Tibial nerve (tissue), 4 donors: ENCODE data around the gene FASTKD1. TPM values are rescaled to one million over a fixed set of nuclear protein-coding genes. Genes with fewer than 3 reads are reported as not detected.

Experiments used
- DNase-seq, 2 donors: peaks; one replicate each; pipeline ENCODE4 v3.0.0-alpha.2; 2019; ENCODE audit warnings: low spot score in 2 of 2
- H3K27ac ChIP-seq, 4 donors: fragments of 200-600 bp; sonication (generic) in 3 of 4; one replicate each; pipeline ENCODE4 v1.5.1; 2017 to 2019; ENCODE audit warnings: mild to moderate bottlenecking in 1 of 4
- H3K27me3 ChIP-seq, 2 donors: fragments of 200-600 bp; sonication (generic) in 1 of 2; one replicate each; pipeline versions ENCODE4 v1.5.1 to v1.6.0; 2017 to 2019
- H3K36me3 ChIP-seq, 3 donors: fragments of 200-600 bp; sonication (generic); one replicate each; pipeline ENCODE4 v1.5.1; 2018 to 2019
- H3K4me1 ChIP-seq, 4 donors: fragments of 200-600 bp; sonication (generic) in 3 of 4; one replicate each; pipeline ENCODE4 v1.5.1; 2017 to 2019
- H3K4me3 ChIP-seq, 4 donors: fragments of 200-600 bp; sonication (generic) in 3 of 4; one replicate each; pipeline ENCODE4 v1.5.1; 2017 to 2019; ENCODE audit warnings: mild to moderate bottlenecking in 1 of 4, moderate library complexity in 1 of 4
- H3K9me3 ChIP-seq, 4 donors: fragments of 200-600 bp; sonication (generic) in 3 of 4; one replicate each; pipeline ENCODE4 v1.5.1; 2017 to 2019
- EP300 ChIP-seq, 2 donors: sonication (generic); formaldehyde crosslinking; IDR thresholded peaks; one replicate each; pipeline ENCODE4 v1.6.1; 2017; ENCODE audit warnings: antibody characterized with exemption in 2 of 2, mild to moderate bottlenecking in 1 of 2
- POLR2A ChIP-seq, 2 donors: fragments of 450-650 bp; IDR thresholded peaks; one replicate each; pipeline ENCODE4 v1.6.1; 2017; ENCODE audit warnings: antibody characterized with exemption in 2 of 2, mild to moderate bottlenecking in 2 of 2, moderate library complexity in 2 of 2
- WGBS, 2 donors: methylation state at CpG; one replicate each; pipeline ENCODE4 v1.1.5; 2018; 5-methylcytosine and 5-hydroxymethylcytosine counted together
- total RNA-seq, 4 donors: library from RNA; depleted of rRNA; stranded (reverse); fragments of >200 nt; gene quantifications; one replicate each; pipeline ENCODE4 v1.1.0, GENCODE V29; 2016
- TF ChIP-seq, protein P1 (sequence below), 5 experiments: fragments of 200-600 bp in 3 of 5; fragments of 450-650 bp in 2 of 5; sonication (generic) in 3 of 5; IDR thresholded peaks; one replicate each; pipeline ENCODE4 v1.5.1; 2016 to 2019; ENCODE audit warnings: antibody characterized with exemption in 5 of 5, mild to moderate bottlenecking in 3 of 5, moderate library complexity in 2 of 5

FASTKD1 gene
- total RNA-seq, 4 donors from 2014 or later, result 6.7 to 12.6 (median 9.3) TPM

DNA sequence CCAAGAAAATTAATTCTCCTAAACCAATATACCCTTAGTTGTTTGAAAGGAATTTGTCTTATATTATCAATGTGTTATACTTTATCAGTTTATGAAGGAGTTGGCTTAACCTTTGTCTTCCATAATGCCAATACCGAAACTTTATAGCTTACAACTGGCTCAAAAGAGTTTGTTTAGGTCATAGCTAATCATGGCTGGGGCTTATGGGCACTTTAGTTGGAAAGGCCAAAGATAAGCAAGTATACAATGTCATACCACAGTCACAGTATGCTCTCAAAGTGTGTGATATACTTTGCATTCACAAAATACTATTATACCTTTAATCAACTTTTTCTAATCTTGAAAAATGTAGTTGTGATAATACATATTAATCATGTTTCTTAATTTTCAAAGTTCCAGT is 61.8 kb downstream of the FASTKD1 start:
- WGBS, 2 donors, result 84% methylated on average over 1 of the region's 1 CpG
- TF ChIP-seq, protein P1, sequence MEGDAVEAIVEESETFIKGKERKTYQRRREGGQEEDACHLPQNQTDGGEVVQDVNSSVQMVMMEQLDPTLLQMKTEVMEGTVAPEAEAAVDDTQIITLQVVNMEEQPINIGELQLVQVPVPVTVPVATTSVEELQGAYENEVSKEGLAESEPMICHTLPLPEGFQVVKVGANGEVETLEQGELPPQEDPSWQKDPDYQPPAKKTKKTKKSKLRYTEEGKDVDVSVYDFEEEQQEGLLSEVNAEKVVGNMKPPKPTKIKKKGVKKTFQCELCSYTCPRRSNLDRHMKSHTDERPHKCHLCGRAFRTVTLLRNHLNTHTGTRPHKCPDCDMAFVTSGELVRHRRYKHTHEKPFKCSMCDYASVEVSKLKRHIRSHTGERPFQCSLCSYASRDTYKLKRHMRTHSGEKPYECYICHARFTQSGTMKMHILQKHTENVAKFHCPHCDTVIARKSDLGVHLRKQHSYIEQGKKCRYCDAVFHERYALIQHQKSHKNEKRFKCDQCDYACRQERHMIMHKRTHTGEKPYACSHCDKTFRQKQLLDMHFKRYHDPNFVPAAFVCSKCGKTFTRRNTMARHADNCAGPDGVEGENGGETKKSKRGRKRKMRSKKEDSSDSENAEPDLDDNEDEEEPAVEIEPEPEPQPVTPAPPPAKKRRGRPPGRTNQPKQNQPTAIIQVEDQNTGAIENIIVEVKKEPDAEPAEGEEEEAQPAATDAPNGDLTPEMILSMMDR (IDR thresholded peaks at IDR 0.05), result no peak
- TF ChIP-seq EP300 (IDR thresholded peaks at IDR 0.05) (no peak), POLR2A (IDR thresholded peaks at IDR 0.05) (no peak)
- DNase-seq, result no peak
- Histone ChIP-seq H3K9me3 (no peaks in the 10 kb centered on the region), H3K27ac (no peak overlapping the region), H3K27me3 (no peaks in the 10 kb centered on the region), H3K36me3 (peaks cover 0 to 4% (median 0%) of the 10 kb centered on the region in 3 donors), H3K4me1 (peaks cover 0 to 10% (median 0%) of the 10 kb centered on the region in 4 donors), H3K4me3 (no peak overlapping the region)

DNA sequence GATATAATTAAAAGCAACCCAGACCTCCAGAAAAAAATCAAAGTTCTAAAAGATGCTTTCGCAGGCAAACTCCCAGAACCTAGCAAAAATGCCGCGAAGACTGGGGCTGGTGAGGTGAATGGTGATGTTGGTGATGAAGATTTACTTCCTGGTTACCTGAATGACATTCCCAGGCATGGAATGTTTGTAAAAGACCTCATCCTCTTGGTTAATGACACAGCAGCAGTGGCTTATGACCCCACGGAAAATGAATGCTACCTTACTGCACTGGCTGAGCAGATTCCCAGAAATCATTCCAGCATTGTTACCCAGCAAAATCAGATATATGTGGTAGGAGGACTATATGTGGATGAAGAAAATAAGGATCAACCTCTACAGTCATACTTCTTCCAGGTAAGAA is 63.2 kb downstream of the FASTKD1 start:
- no peaks in the 10 kb centered on the region for H3K9me3 ChIP-seq
- no peak overlapping the region for H3K27ac ChIP-seq
- peaks cover 0 to 10% (median 0%) of the 10 kb centered on the region in 4 donors for H3K4me1 ChIP-seq
- TF ChIP-seq POLR2A (IDR thresholded peaks at IDR 0.05), result no peak
- TF ChIP-seq, protein P1 (IDR thresholded peaks at IDR 0.05), result no peak
- TF ChIP-seq EP300 (IDR thresholded peaks at IDR 0.05), result no peak
- DNase-seq, result no peak
- peaks cover 0 to 10% (median 0%) of the 10 kb centered on the region in 3 donors for H3K36me3 ChIP-seq
- no peak overlapping the region for H3K4me3 ChIP-seq
- no peaks in the 10 kb centered on the region for H3K27me3 ChIP-seq
- WGBS, 2 donors, result 93 to 95% methylated on average over 4 of the region's 4 CpGs

DNA sequence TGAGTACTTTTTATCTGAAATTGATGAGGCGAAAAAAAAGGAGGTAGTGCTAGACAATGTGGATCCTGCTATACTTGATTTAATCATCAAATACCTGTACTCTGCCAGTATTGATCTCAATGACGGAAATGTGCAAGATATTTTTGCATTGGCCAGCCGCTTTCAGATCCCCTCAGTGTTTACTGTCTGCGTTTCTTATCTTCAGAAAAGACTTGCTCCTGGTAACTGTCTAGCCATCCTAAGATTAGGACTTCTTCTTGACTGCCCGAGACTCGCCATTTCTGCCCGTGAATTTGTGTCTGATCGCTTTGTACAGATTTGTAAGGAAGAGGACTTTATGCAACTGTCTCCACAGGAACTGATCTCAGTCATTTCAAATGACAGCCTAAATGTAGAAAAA is 63.7 kb downstream of the FASTKD1 start:
- H3K27me3 ChIP-seq, result no peaks in the 10 kb centered on the region
- TF ChIP-seq, protein P1 (IDR thresholded peaks at IDR 0.05), result no peak
- TF ChIP-seq EP300 (IDR thresholded peaks at IDR 0.05), result no peak
- peaks cover 0 to 10% (median 0%) of the 10 kb centered on the region in 4 donors for H3K4me1 ChIP-seq
- no peaks in the 10 kb centered on the region for H3K9me3 ChIP-seq
- peaks cover 0 to 11% (median 0%) of the 10 kb centered on the region in 3 donors for H3K36me3 ChIP-seq
- WGBS, 2 donors, result 95 to 99% methylated on average over 8 of the region's 8 CpGs
- no peak for DNase-seq
- no peak overlapping the region for H3K4me3 ChIP-seq
- H3K27ac ChIP-seq, result peak overlapping the region in 1 of 4 donors; percentile 13

DNA sequence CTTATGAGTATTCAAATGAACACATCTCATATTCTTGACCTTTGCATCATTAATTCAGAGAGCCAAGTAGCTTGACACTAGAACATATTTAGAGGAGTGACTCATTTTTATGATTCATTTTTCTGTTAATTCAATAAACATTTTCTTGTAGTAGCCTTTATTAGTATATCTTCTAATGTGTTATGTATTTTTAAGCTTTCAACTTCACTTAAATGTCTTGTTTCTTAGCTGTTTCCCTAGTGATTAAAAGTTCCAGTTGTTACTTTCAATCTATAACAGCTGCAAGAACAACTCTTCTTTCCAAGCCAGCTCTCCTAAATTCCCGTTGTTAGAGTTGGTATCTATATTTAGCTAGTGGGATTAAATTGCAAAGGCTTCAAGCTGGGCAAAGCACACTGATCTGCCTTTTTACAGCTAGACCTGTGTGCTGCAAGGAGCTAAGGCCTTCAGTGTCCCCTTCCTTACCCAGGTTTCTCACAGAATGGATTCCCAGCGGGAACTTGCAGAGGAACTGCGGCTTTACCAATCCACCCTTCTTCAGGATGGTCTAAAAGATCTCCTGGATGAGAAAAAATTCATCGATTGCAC is 64.3 kb downstream of the FASTKD1 start, which contains the start of gene KLHL41:
TSS of gene KLHL41 (plus strand) at position 405 of the 588 bp plus-strand sequence. CDS start at position 482, 77 bp downstream.
- TF ChIP-seq POLR2A (IDR thresholded peaks at IDR 0.05), result no peak
- TF ChIP-seq, protein P1 (IDR thresholded peaks at IDR 0.05), result no peak
- TF ChIP-seq EP300 (IDR thresholded peaks at IDR 0.05), result no peak
- DNase-seq, result no peak
- Histone ChIP-seq H3K27me3 (no peaks in the 10 kb centered on the region), H3K27ac (peak within 1 kb of the TSS in 1 of 4 donors; percentile 13), H3K9me3 (no peaks in the 10 kb centered on the region), H3K4me1 (peaks cover 0 to 10% (median 0%) of the 10 kb centered on the region in 4 donors), H3K36me3 (peaks cover 0 to 17% (median 0%) of the 10 kb centered on the region in 3 donors), H3K4me3 (no peak within 1 kb of the TSS)
- 68 to 74% methylated on average over 4 of the region's 4 CpGs for WGBS, 2 donors

DNA sequence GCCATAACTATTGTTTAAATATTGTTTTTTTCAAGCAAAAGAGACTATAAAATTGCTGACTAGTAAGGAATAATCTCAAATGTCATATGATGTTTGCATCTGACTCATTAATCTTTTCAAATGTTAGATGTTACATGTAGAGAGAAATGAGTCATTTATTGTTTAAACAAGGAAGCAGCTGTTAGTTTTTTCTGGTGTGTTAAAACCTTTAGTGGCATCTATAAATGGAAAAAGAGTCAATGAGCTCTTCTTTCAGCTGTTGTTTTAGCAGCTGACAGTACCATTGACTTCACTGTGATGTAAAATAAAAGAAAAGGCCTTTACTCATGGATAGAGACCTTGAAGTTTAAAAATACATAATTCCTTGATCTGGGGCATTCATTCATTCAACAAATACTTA is 66.0 kb downstream of the FASTKD1 start:
- peaks cover 0 to 7% (median 0%) of the 10 kb centered on the region in 4 donors for H3K4me1 ChIP-seq
- TF ChIP-seq EP300 (IDR thresholded peaks at IDR 0.05), result no peak
- TF ChIP-seq, protein P1 (IDR thresholded peaks at IDR 0.05), result no peak
- no peak for DNase-seq
- no peaks in the 10 kb centered on the region for H3K27me3 ChIP-seq
- H3K9me3 ChIP-seq, result no peaks in the 10 kb centered on the region
- no peak overlapping the region for H3K4me3 ChIP-seq
- no peak overlapping the region for H3K27ac ChIP-seq
- peaks cover 0 to 29% (median 0%) of the 10 kb centered on the region in 3 donors for H3K36me3 ChIP-seq
